ENCODE measurements around the gene TBXAS1.
A peak's percentile ranks its signal among the peaks of the same experiment; 100 is the strongest.

Gene TBXAS1

GRCh38 chr7:139998572-139998971, 169.5 kb downstream of the TBXAS1 start:
- no peak for DNase-seq (ENCODE audit: low read depth)
- H3K27me3 ChIP-seq (replicated peaks; ENCODE audit: control insufficient read depth, insufficient read depth, low read length), result no peaks in the 10 kb centered on the region
- no peak overlapping the region for H3K4me3 ChIP-seq (ENCODE audit: low read length)
- no peaks in the 10 kb centered on the region for H3K4me1 ChIP-seq (ENCODE audit: control insufficient read depth, insufficient read depth, low read length)
- H3K9me3 ChIP-seq (ENCODE audit: control insufficient read depth, low read length), result no peaks in the 10 kb centered on the region
- H3K36me3 ChIP-seq (ENCODE audit: control insufficient read depth, insufficient read depth, low read length, severe bottlenecking), result no peaks in the 10 kb centered on the region
- no peak overlapping the region for H3K9ac ChIP-seq (ENCODE audit: low read length)

- no peaks in the 10 kb centered on the region for H3K36me3 ChIP-seq (ENCODE audit: control insufficient read depth, insufficient read depth, low read length, severe bottlenecking)
- H3K4me3 ChIP-seq (ENCODE audit: low read length), result no peak overlapping the region
- DNase-seq (ENCODE audit: low read depth), result no peak
- H3K27me3 ChIP-seq (replicated peaks; ENCODE audit: control insufficient read depth, insufficient read depth, low read length), result no peaks in the 10 kb centered on the region
- H3K9me3 ChIP-seq (ENCODE audit: control insufficient read depth, low read length), result no peaks in the 10 kb centered on the region
- no peak overlapping the region for H3K9ac ChIP-seq (ENCODE audit: low read length)
- no peaks in the 10 kb centered on the region for H3K4me1 ChIP-seq (ENCODE audit: control insufficient read depth, insufficient read depth, low read length)
These were observed 170.5 kb downstream of the TBXAS1 start for GRCh38 chr7:139999516-139999915.

GRCh38 chr7:140000666-140001268, 171.7 kb downstream of the TBXAS1 start:
- H3K27me3 ChIP-seq (replicated peaks; ENCODE audit: control insufficient read depth, insufficient read depth, low read length), result no peaks in the 10 kb centered on the region
- no peaks in the 10 kb centered on the region for H3K36me3 ChIP-seq (ENCODE audit: control insufficient read depth, insufficient read depth, low read length, severe bottlenecking)
- no peaks in the 10 kb centered on the region for H3K9me3 ChIP-seq (ENCODE audit: control insufficient read depth, low read length)
- H3K4me1 ChIP-seq (ENCODE audit: control insufficient read depth, insufficient read depth, low read length), result no peaks in the 10 kb centered on the region
- DNase-seq (ENCODE audit: low read depth), result no peak
- no peak overlapping the region for H3K4me3 ChIP-seq (ENCODE audit: low read length)
- H3K9ac ChIP-seq (ENCODE audit: low read length), result no peak overlapping the region

GRCh38 chr7:140003913-140004382, 174.9 kb downstream of the TBXAS1 start:
- Histone ChIP-seq H3K9ac (ENCODE audit: low read length) (no peak overlapping the region), H3K4me3 (ENCODE audit: low read length) (no peak overlapping the region), H3K27me3 (replicated peaks; ENCODE audit: control insufficient read depth, insufficient read depth, low read length) (no peaks in the 10 kb centered on the region), H3K9me3 (ENCODE audit: control insufficient read depth, low read length) (no peaks in the 10 kb centered on the region), H3K36me3 (ENCODE audit: control insufficient read depth, insufficient read depth, low read length, severe bottlenecking) (no peaks in the 10 kb centered on the region), H3K4me1 (ENCODE audit: control insufficient read depth, insufficient read depth, low read length) (no peaks in the 10 kb centered on the region)
- DNase-seq (ENCODE audit: low read depth), result peak; percentile 83

GRCh38 chr7:140004672-140005071, 175.6 kb downstream of the TBXAS1 start:
- Histone ChIP-seq H3K4me1 (ENCODE audit: control insufficient read depth, insufficient read depth, low read length) (no peaks in the 10 kb centered on the region), H3K9me3 (ENCODE audit: control insufficient read depth, low read length) (no peaks in the 10 kb centered on the region), H3K4me3 (ENCODE audit: low read length) (no peak overlapping the region), H3K9ac (ENCODE audit: low read length) (no peak overlapping the region), H3K36me3 (ENCODE audit: control insufficient read depth, insufficient read depth, low read length, severe bottlenecking) (no peaks in the 10 kb centered on the region), H3K27me3 (replicated peaks; ENCODE audit: control insufficient read depth, insufficient read depth, low read length) (no peaks in the 10 kb centered on the region)
- no peak for DNase-seq (ENCODE audit: low read depth)

- Histone ChIP-seq H3K9ac (ENCODE audit: low read length) (no peak overlapping the region), H3K27me3 (replicated peaks; ENCODE audit: control insufficient read depth, insufficient read depth, low read length) (peaks cover 4% of the 10 kb centered on the region), H3K9me3 (ENCODE audit: control insufficient read depth, low read length) (no peaks in the 10 kb centered on the region), H3K4me1 (ENCODE audit: control insufficient read depth, insufficient read depth, low read length) (no peaks in the 10 kb centered on the region), H3K36me3 (ENCODE audit: control insufficient read depth, insufficient read depth, low read length, severe bottlenecking) (no peaks in the 10 kb centered on the region), H3K4me3 (ENCODE audit: low read length) (no peak overlapping the region)
- DNase-seq (ENCODE audit: low read depth), result no peak
These were observed 176.3 kb downstream of the TBXAS1 start for GRCh38 chr7:140005341-140005740.

GRCh38 chr7:140005754-140006503, 176.9 kb downstream of the TBXAS1 start:
- peak; percentile 9 for DNase-seq (ENCODE audit: low read depth)
- Histone ChIP-seq H3K9me3 (ENCODE audit: control insufficient read depth, low read length) (no peaks in the 10 kb centered on the region), H3K36me3 (ENCODE audit: control insufficient read depth, insufficient read depth, low read length, severe bottlenecking) (no peaks in the 10 kb centered on the region), H3K27me3 (replicated peaks; ENCODE audit: control insufficient read depth, insufficient read depth, low read length) (peaks cover 7% of the 10 kb centered on the region), H3K4me3 (ENCODE audit: low read length) (no peak overlapping the region), H3K4me1 (ENCODE audit: control insufficient read depth, insufficient read depth, low read length) (no peaks in the 10 kb centered on the region), H3K9ac (ENCODE audit: low read length) (no peak overlapping the region)

- Histone ChIP-seq H3K4me1 (ENCODE audit: control insufficient read depth, insufficient read depth, low read length) (no peaks in the 10 kb centered on the region), H3K36me3 (ENCODE audit: control insufficient read depth, insufficient read depth, low read length, severe bottlenecking) (no peaks in the 10 kb centered on the region), H3K4me3 (ENCODE audit: low read length) (no peak overlapping the region), H3K9me3 (ENCODE audit: control insufficient read depth, low read length) (no peaks in the 10 kb centered on the region), H3K9ac (ENCODE audit: low read length) (no peak overlapping the region), H3K27me3 (replicated peaks; ENCODE audit: control insufficient read depth, insufficient read depth, low read length) (peaks cover 11% of the 10 kb centered on the region)
- DNase-seq (ENCODE audit: low read depth), result no peak
These were observed 177.5 kb downstream of the TBXAS1 start for GRCh38 chr7:140006600-140006999.

- Histone ChIP-seq H3K4me1 (ENCODE audit: control insufficient read depth, insufficient read depth, low read length) (no peaks in the 10 kb centered on the region), H3K36me3 (ENCODE audit: control insufficient read depth, insufficient read depth, low read length, severe bottlenecking) (no peaks in the 10 kb centered on the region), H3K9me3 (ENCODE audit: control insufficient read depth, low read length) (no peaks in the 10 kb centered on the region), H3K27me3 (replicated peaks; ENCODE audit: control insufficient read depth, insufficient read depth, low read length) (peaks cover 15% of the 10 kb centered on the region), H3K4me3 (ENCODE audit: low read length) (no peak overlapping the region), H3K9ac (ENCODE audit: low read length) (no peak overlapping the region)
- no peak for DNase-seq (ENCODE audit: low read depth)
These were observed 178.1 kb downstream of the TBXAS1 start for GRCh38 chr7:140007051-140007690.

- Histone ChIP-seq H3K36me3 (ENCODE audit: control insufficient read depth, insufficient read depth, low read length, severe bottlenecking) (no peaks in the 10 kb centered on the region), H3K9me3 (ENCODE audit: control insufficient read depth, low read length) (no peaks in the 10 kb centered on the region), H3K4me1 (ENCODE audit: control insufficient read depth, insufficient read depth, low read length) (no peaks in the 10 kb centered on the region), H3K9ac (ENCODE audit: low read length) (no peak overlapping the region), H3K27me3 (replicated peaks; ENCODE audit: control insufficient read depth, insufficient read depth, low read length) (peaks cover 27% of the 10 kb centered on the region), H3K4me3 (ENCODE audit: low read length) (no peak overlapping the region)
- no peak for DNase-seq (ENCODE audit: low read depth)
These were observed 179.9 kb downstream of the TBXAS1 start for GRCh38 chr7:140008755-140009610.

- no peak overlapping the region for H3K4me3 ChIP-seq (ENCODE audit: low read length)
- no peaks in the 10 kb centered on the region for H3K36me3 ChIP-seq (ENCODE audit: control insufficient read depth, insufficient read depth, low read length, severe bottlenecking)
- H3K4me1 ChIP-seq (ENCODE audit: control insufficient read depth, insufficient read depth, low read length), result no peaks in the 10 kb centered on the region
- DNase-seq (ENCODE audit: low read depth), result no peak
- H3K9me3 ChIP-seq (ENCODE audit: control insufficient read depth, low read length), result no peaks in the 10 kb centered on the region
- H3K27me3 ChIP-seq (replicated peaks; ENCODE audit: control insufficient read depth, insufficient read depth, low read length), result peaks cover 30% of the 10 kb centered on the region
- H3K9ac ChIP-seq (ENCODE audit: low read length), result no peak overlapping the region
These were observed 180.7 kb downstream of the TBXAS1 start for GRCh38 chr7:140009735-140010134.

Data from adipocyte (in vitro differentiated cells).